OCI-LY7 (cell line): ENCODE measurements around the gene NSUN7. TPM values are rescaled to one million over a fixed set of nuclear protein-coding genes. Genes with fewer than 3 reads are reported as not detected.

Experiments used
- BruUV-seq: library from RNA; stranded (reverse); fragments of 400-500 nt; replicated peaks from 2 replicates; lab custom pipeline; 2021; lab: Mats Ljungman, UMichigan
- CTCF ChIA-PET: fragments of 300-600 bp; sonication (Branson Sonifier 250); formaldehyde crosslinking; loops from one replicate; lab custom pipeline; 2022; ENCODE audit warnings: antibody characterized with exemption; ENCODE audit not compliant: unreplicated experiment; lab: Charles Lee
- POLR2A ChIA-PET: fragments of 300-600 bp; sonication (Branson Sonifier 250); formaldehyde crosslinking; loops from one replicate; lab custom pipeline; 2022; ENCODE audit warnings: antibody characterized with exemption; lab: Charles Lee
- DNase-seq: peaks from one replicate; pipeline ENCODE4 v3.0.0-alpha.2; 2015; ENCODE audit warnings: low spot score
- H2AFZ ChIP-seq: fragments of 200-600 bp; sonication (generic), shearing (Covaris generic); 2 replicates; pipeline ENCODE4 v1.6.1; 2014; ENCODE audit warnings: mild to moderate bottlenecking, antibody characterized with exemption, low read length, moderate library complexity
- H3K27ac ChIP-seq: fragments of 200-600 bp; sonication (generic); 2 replicates; pipeline ENCODE4 v1.5.1; 2014; ENCODE audit warnings: mixed run types, low read depth, mild to moderate bottlenecking, moderate library complexity, low read length, inconsistent platforms; ENCODE audit not compliant: poor library complexity, severe bottlenecking
- H3K36me3 ChIP-seq: fragments of 200-600 bp; sonication (generic); 2 replicates; pipeline ENCODE4 v1.6.1; 2014; ENCODE audit warnings: mild to moderate bottlenecking, antibody characterized with exemption, low read length, moderate library complexity, mixed read lengths; ENCODE audit not compliant: insufficient read depth
- H3K4me1 ChIP-seq: fragments of 200-600 bp; sonication (generic); 2 replicates; pipeline ENCODE4 v1.5.1; 2014; ENCODE audit warnings: mild to moderate bottlenecking, low read length; ENCODE audit not compliant: insufficient read depth, poor library complexity, severe bottlenecking
- H3K4me2 ChIP-seq: fragments of 200-600 bp; sonication (generic); 2 replicates; pipeline ENCODE4 v1.6.1; 2014; ENCODE audit warnings: mild to moderate bottlenecking, low read length
- H3K4me3 ChIP-seq: fragments of 200-600 bp; sonication (generic); 2 replicates; pipeline ENCODE4 v1.5.1; 2014; ENCODE audit warnings: mild to moderate bottlenecking, low read depth, low read length; ENCODE audit not compliant: poor library complexity, severe bottlenecking
- H3K79me2 ChIP-seq: fragments of 200-600 bp; sonication (generic); 2 replicates; pipeline ENCODE4 v1.6.1; 2016; ENCODE audit warnings: low read depth, mild to moderate bottlenecking, low read length, moderate library complexity, mixed read lengths; ENCODE audit not compliant: insufficient read depth
- H3K9me2 ChIP-seq: fragments of 200-600 bp; sonication (generic); 2 replicates; pipeline ENCODE4 v1.6.1; 2016; ENCODE audit warnings: mild to moderate bottlenecking, low read length, mixed read lengths; ENCODE audit not compliant: insufficient read depth
- H3K9me3 ChIP-seq: fragments of 200-600 bp; sonication (generic); 2 replicates; pipeline ENCODE4 v1.6.1; 2014; ENCODE audit warnings: mild to moderate bottlenecking, mixed run types, low read length, mixed read lengths
- H4K20me1 ChIP-seq: fragments of 200-600 bp; sonication (generic); 2 replicates; pipeline ENCODE4 v1.6.1; 2014; ENCODE audit warnings: mild to moderate bottlenecking, antibody characterized with exemption, low read length, moderate library complexity, mixed read lengths; ENCODE audit not compliant: insufficient read depth
- EZH2phosphoT487 ChIP-seq: fragments of 200-600 bp; sonication (generic); IDR thresholded peaks from 2 replicates; pipeline ENCODE4 v1.6.1; 2018; ENCODE audit warnings: low read depth, borderline replicate concordance, mild to moderate bottlenecking, mixed run types, antibody characterized with exemption, low read length, moderate library complexity, mixed read lengths
- intact Hi-C: fragments of 100-400 bp; cut with micrococcal nuclease; formaldehyde crosslinking; loops from one replicate; pipeline ENCODE4 v1.10.0; 2022; ENCODE audit not compliant: unreplicated experiment
- small RNA-seq: library from RNA; depleted of rRNA; stranded (forward); fragments of <200 nt; gene quantifications from one replicate; pipeline ENCODE3, GENCODE V24; 2014
- total RNA-seq, 2 experiments: library from RNA; depleted of rRNA in 1 of 2; stranded (reverse); fragments of >200 nt in 1 of 2; shearing (Covaris generic) in 1 of 2; gene quantifications; 2 replicates each; pipeline ENCODE4 v1.2.3, GENCODE V29; 2014 to 2022
- TF ChIP-seq, protein P1 (sequence below): fragments of 200-600 bp; sonication (generic); conservative IDR thresholded peaks from 2 replicates; pipeline ENCODE4 v1.5.1; 2014; ENCODE audit warnings: mild to moderate bottlenecking, antibody characterized with exemption, low read length, moderate library complexity, mixed read lengths

NSUN7 gene
- total RNA-seq, 2 experiments from 2014 or later: 0.13 TPM; not detected in 1

DNA sequence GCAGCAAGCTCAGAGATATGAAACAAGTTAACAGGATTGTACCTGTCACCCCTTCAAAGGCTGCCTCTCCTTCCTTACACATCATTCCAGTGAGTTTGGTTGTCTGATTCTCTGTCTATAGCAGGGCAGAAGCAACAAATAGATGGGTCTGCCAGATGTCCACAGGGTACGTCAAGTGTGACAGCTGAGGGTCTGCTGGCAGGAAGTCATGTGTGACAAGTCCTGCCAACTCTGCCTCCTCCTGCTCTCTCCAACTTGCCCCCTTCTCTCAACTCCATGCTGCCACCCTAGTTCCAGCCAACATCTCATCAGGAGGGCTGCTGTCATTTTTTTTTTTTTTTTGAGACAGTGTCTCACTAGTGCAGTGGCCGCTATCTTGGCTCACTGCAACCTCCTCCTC is 109.2 kb downstream of the NSUN7 start:
- H4K20me1 ChIP-seq: no peaks in the 10 kb centered on the region
- H3K4me1 ChIP-seq: peaks cover 31% of the 10 kb centered on the region
- CTCF ChIA-PET: no interaction called here
- H2AFZ ChIP-seq: no peak overlapping the region
- peak overlapping the region; percentile 43 for H3K4me2 ChIP-seq
- no peaks in the 10 kb centered on the region for H3K9me3 ChIP-seq
- POLR2A ChIA-PET: interaction anchor here (1.2 to 1.5 kb wide), 3 partner anchors 8 to 14 kb away, joined by 3 to 4 read pairs (median 3); no protein-coding TSS in a partner anchor
- H3K36me3 ChIP-seq: no peaks in the 10 kb centered on the region
- H3K27ac ChIP-seq: no peak overlapping the region
- intact Hi-C loops: no loop called here
- H3K4me3 ChIP-seq: no peak overlapping the region
- TF ChIP-seq EZH2phosphoT487: no peak
- TF ChIP-seq, protein P1, sequence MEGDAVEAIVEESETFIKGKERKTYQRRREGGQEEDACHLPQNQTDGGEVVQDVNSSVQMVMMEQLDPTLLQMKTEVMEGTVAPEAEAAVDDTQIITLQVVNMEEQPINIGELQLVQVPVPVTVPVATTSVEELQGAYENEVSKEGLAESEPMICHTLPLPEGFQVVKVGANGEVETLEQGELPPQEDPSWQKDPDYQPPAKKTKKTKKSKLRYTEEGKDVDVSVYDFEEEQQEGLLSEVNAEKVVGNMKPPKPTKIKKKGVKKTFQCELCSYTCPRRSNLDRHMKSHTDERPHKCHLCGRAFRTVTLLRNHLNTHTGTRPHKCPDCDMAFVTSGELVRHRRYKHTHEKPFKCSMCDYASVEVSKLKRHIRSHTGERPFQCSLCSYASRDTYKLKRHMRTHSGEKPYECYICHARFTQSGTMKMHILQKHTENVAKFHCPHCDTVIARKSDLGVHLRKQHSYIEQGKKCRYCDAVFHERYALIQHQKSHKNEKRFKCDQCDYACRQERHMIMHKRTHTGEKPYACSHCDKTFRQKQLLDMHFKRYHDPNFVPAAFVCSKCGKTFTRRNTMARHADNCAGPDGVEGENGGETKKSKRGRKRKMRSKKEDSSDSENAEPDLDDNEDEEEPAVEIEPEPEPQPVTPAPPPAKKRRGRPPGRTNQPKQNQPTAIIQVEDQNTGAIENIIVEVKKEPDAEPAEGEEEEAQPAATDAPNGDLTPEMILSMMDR: no peak
- no TSS peak for BruUV-seq
- H3K79me2 ChIP-seq: no peaks in the 10 kb centered on the region
- H3K9me2 ChIP-seq: no peaks in the 10 kb centered on the region
- DNase-seq: peak; percentile 52

Small RNAs within 50 kb of the gene (small RNA-seq; reads per million reads assigned to genes)
- not detected for gene RF00019

Other genes with a start within 250 kb of the NSUN7 start
- 4.6 and 5.3 TPM in 2 replicates for gene RBM47, start 120.1 kb upstream of the NSUN7 start, total RNA-seq (2014; rRNA removed; shearing (Covaris generic))
- gene RBM47, start 120.1 kb upstream of the NSUN7 start, total RNA-seq (2022): 12.0 and 14.2 TPM in 2 replicates